Hepatocyte (in vitro differentiated cells): Measurements from ENCODE around the gene PEX6. TPM values are rescaled to one million over a fixed set of nuclear protein-coding genes. Genes with fewer than 3 reads are reported as not detected.

Source experiments
- DNase-seq: peaks from one replicate; pipeline ENCODE4 v3.0.0-alpha.2; 2016; ENCODE audit warnings: low spot score
- H2AFZ ChIP-seq: fragments of 200-600 bp; sonication (generic); 2 replicates; pipeline ENCODE4 v1.6.0; 2016; ENCODE audit warnings: antibody characterized with exemption, mild to moderate bottlenecking
- H3K27ac ChIP-seq: fragments of 200-600 bp; sonication (generic); 2 replicates; pipeline ENCODE4 v1.5.1; 2016; ENCODE audit warnings: mild to moderate bottlenecking
- H3K27me3 ChIP-seq: fragments of 200-600 bp; sonication (generic); 2 replicates; pipeline ENCODE4 v1.6.1; 2016
- H3K36me3 ChIP-seq: fragments of 200-600 bp; sonication (generic); replicated peaks from 2 replicates; pipeline ENCODE4 v1.5.1; 2016; ENCODE audit warnings: low read depth; ENCODE audit not compliant: insufficient read depth
- H3K4me1 ChIP-seq: fragments of 200-600 bp; sonication (generic); 2 replicates; pipeline ENCODE4 v1.5.1; 2016; ENCODE audit warnings: mild to moderate bottlenecking, moderate library complexity; ENCODE audit not compliant: insufficient read depth
- H3K4me2 ChIP-seq: fragments of 200-600 bp; sonication (generic); 2 replicates; pipeline ENCODE4 v1.6.0; 2016
- H3K4me3 ChIP-seq: fragments of 200-600 bp; sonication (generic); 2 replicates; pipeline ENCODE4 v1.5.1; 2016; ENCODE audit warnings: mild to moderate bottlenecking
- H3K79me2 ChIP-seq: fragments of 200-600 bp; sonication (generic); 2 replicates; pipeline ENCODE4 v1.6.0; 2017; ENCODE audit warnings: mild to moderate bottlenecking
- H3K9me2 ChIP-seq: fragments of 200-600 bp; sonication (generic); replicated peaks from 2 replicates; pipeline ENCODE4 v1.6.0; 2017; ENCODE audit warnings: mild to moderate bottlenecking; ENCODE audit not compliant: insufficient read depth
- H3K9me3 ChIP-seq: fragments of 200-600 bp; sonication (generic); 2 replicates; pipeline ENCODE4 v1.5.1; 2016; ENCODE audit warnings: low read depth, mild to moderate bottlenecking
- H4K20me1 ChIP-seq: fragments of 200-600 bp; sonication (generic); 2 replicates; pipeline ENCODE4 v1.6.0; 2016; ENCODE audit warnings: mild to moderate bottlenecking; ENCODE audit not compliant: insufficient read depth, poor library complexity, severe bottlenecking
- CTCF ChIP-seq: fragments of 200-600 bp; sonication (generic); IDR thresholded peaks from 2 replicates; pipeline ENCODE4 v1.5.1; 2016; ENCODE audit warnings: antibody characterized with exemption, mild to moderate bottlenecking; ENCODE audit not compliant: poor library complexity
- EZH2 ChIP-seq: fragments of 200-600 bp; sonication (generic); IDR thresholded peaks from 2 replicates; pipeline ENCODE4 v1.6.1; 2016; ENCODE audit warnings: antibody characterized with exemption, mild to moderate bottlenecking, borderline replicate concordance
- EZH2phosphoT487 ChIP-seq: fragments of 200-600 bp; sonication (generic); IDR thresholded peaks from one replicate; pipeline ENCODE4 v1.6.1; 2018; ENCODE audit warnings: antibody characterized with exemption, mild to moderate bottlenecking, low read depth, moderate library complexity; ENCODE audit not compliant: unreplicated experiment, severe bottlenecking
- WGBS: methylation state at CpG from one replicate; pipeline ENCODE4 v1.1.6; 2016; ENCODE audit warnings: low lambda C conversion rate; ENCODE audit errors: missing lambda C conversion rate; 5-methylcytosine and 5-hydroxymethylcytosine counted together
- polyA plus RNA-seq: library from polyadenylated mRNA; unstranded; fragments of >200 nt; fragmentation: Nextera tagmentation; extraction: Ambion mirVana; gene quantifications from 2 replicates; pipeline ENCODE4 v1.2.1, GENCODE V29; 2016
- total RNA-seq: library from RNA; depleted of rRNA; stranded (reverse); fragments of >200 nt; gene quantifications from 2 replicates; pipeline ENCODE4 v1.2.3, GENCODE V29; 2014

Gene PEX6
- total and polyA plus RNA-seq, 2 experiments from 2014 or later = 39.4 to 46.1 TPM

- 98% methylated on average over 7 of the region's 7 CpGs for WGBS
These were observed 43.7 kb downstream of the PEX6 start for GRCh38 chr6:42935322-42935721.

GRCh38 chr6:42933205-42933604, 45.8 kb downstream of the PEX6 start:
- DNase-seq = no peak
- TF ChIP-seq EZH2phosphoT487 = no peak
- no peak for TF ChIP-seq CTCF
- no peak for TF ChIP-seq EZH2
- no peaks in the 10 kb centered on the region for H3K9me3 ChIP-seq
- H3K27ac ChIP-seq = no peak overlapping the region
- H3K36me3 ChIP-seq = no peaks in the 10 kb centered on the region
- no peak overlapping the region for H3K4me2 ChIP-seq
- H3K9me2 ChIP-seq = no peaks in the 10 kb centered on the region
- no peaks in the 10 kb centered on the region for H4K20me1 ChIP-seq
- no peak overlapping the region for H2AFZ ChIP-seq
- 49% methylated on average over 3 of the region's 3 CpGs for WGBS
- H3K4me3 ChIP-seq = no peak overlapping the region
- H3K79me2 ChIP-seq = peaks cover 62% of the 10 kb centered on the region
- H3K4me1 ChIP-seq = peaks cover 14% of the 10 kb centered on the region
- H3K27me3 ChIP-seq = no peaks in the 10 kb centered on the region

More at GRCh38 chr6:42935322-42935721, 43.7 kb downstream of the PEX6 start:
- Histone ChIP-seq H3K27ac (no peak overlapping the region), H3K9me3 (no peaks in the 10 kb centered on the region), H3K9me2 (no peaks in the 10 kb centered on the region), H3K4me3 (no peak overlapping the region), H3K4me1 (peaks cover 10% of the 10 kb centered on the region), H4K20me1 (no peaks in the 10 kb centered on the region), H3K79me2 (peaks cover 62% of the 10 kb centered on the region), H3K36me3 (no peaks in the 10 kb centered on the region), H2AFZ (no peak overlapping the region), H3K4me2 (no peak overlapping the region), H3K27me3 (no peaks in the 10 kb centered on the region)
- DNase-seq = no peak
- no peak for TF ChIP-seq EZH2
- no peak for TF ChIP-seq EZH2phosphoT487
- TF ChIP-seq CTCF = no peak

- Histone ChIP-seq H3K27me3 (no peaks in the 10 kb centered on the region), H3K36me3 (no peaks in the 10 kb centered on the region), H3K9me2 (no peaks in the 10 kb centered on the region), H3K4me1 (peaks cover 16% of the 10 kb centered on the region), H3K4me3 (no peak overlapping the region), H3K4me2 (no peak overlapping the region), H3K27ac (no peak overlapping the region), H4K20me1 (no peaks in the 10 kb centered on the region), H2AFZ (no peak overlapping the region), H3K79me2 (peaks cover 62% of the 10 kb centered on the region), H3K9me3 (no peaks in the 10 kb centered on the region)
- DNase-seq = no peak
- TF ChIP-seq EZH2 = no peak
- TF ChIP-seq CTCF = no peak
- WGBS = 90% methylated on average over 3 of the region's 3 CpGs
These were observed 46.6 kb downstream of the PEX6 start for GRCh38 chr6:42932412-42932811.

- H3K79me2 ChIP-seq = peaks cover 44% of the 10 kb centered on the region
- H3K27ac ChIP-seq = peak overlapping the region; percentile 97
- H3K4me2 ChIP-seq = peak overlapping the region; percentile 82
- no peaks in the 10 kb centered on the region for H3K9me3 ChIP-seq
- WGBS = 3% methylated on average over 12 of the region's 16 CpGs
- peak overlapping the region; percentile 50 for H3K4me3 ChIP-seq
- no peak for TF ChIP-seq CTCF
- TF ChIP-seq EZH2phosphoT487 = no peak
- no peaks in the 10 kb centered on the region for H3K36me3 ChIP-seq
- DNase-seq = peak; percentile 78
- no peaks in the 10 kb centered on the region for H3K27me3 ChIP-seq
- H2AFZ ChIP-seq = peak overlapping the region; percentile 57
- no peaks in the 10 kb centered on the region for H3K9me2 ChIP-seq
- peaks cover 16% of the 10 kb centered on the region for H3K4me1 ChIP-seq
- H4K20me1 ChIP-seq = no peaks in the 10 kb centered on the region
These were observed 49.1 kb downstream of the PEX6 start for GRCh38 chr6:42929821-42930360.
